ENCODE measurements around the gene PIK3R1.

GRCh38 chr5:68233075-68233474 is 17.5 kb downstream of the PIK3R1 start:
- TF ChIP-seq CTCF (IDR thresholded peaks at IDR 0.05) (no peak), EZH2 (IDR thresholded peaks at IDR 0.05) (no peak)

Data from neural progenitor cell (in vitro differentiated cells).